Adrenal gland (tissue), 12 donors: ENCODE results near the gene NFATC3. TPM values are rescaled to one million over a fixed set of nuclear protein-coding genes. Genes with fewer than 3 reads are reported as not detected.

Experiments
- DNase-seq, 7 donors: peaks; one replicate each; pipeline ENCODE4 v3.0.0-alpha.2; 2019 to 2020
- H3K27ac ChIP-seq, 5 donors: fragments of 200-600 bp; sonication (generic) in 4 of 5; 1 replicate in 3 of 5; 2 replicates in 2 of 5; pipeline versions ENCODE4 v1.5.1 to v1.8.0; 2016 to 2020; ENCODE audit warnings: mild to moderate bottlenecking in 1 of 5
- H3K27me3 ChIP-seq: fragments of 200-600 bp; 2 replicates; pipeline ENCODE4 v1.8.0; 2021
- H3K36me3 ChIP-seq, 2 donors: fragments of 200-600 bp; replicated peaks in 1 of 2; 1 replicate in 1 of 2; 2 replicates in 1 of 2; pipeline versions ENCODE4 v1.5.1 to v1.8.0; 2018 to 2022
- H3K4me1 ChIP-seq, 2 donors: fragments of 200-600 bp; replicated peaks in 1 of 2; 1 replicate in 1 of 2; 2 replicates in 1 of 2; pipeline versions ENCODE4 v1.5.1 to v1.8.0; 2018 to 2021
- H3K4me3 ChIP-seq, 4 donors: fragments of 200-600 bp; sonication (generic) in 3 of 4; one replicate each; pipeline ENCODE4 v1.5.1; 2016 to 2018
- H3K9me3 ChIP-seq, 3 donors: fragments of 200-600 bp; sonication (generic) in 1 of 3; replicated peaks in 1 of 3; 1 replicate in 2 of 3; 2 replicates in 1 of 3; pipeline versions ENCODE4 v1.5.1 to v1.8.0; 2016 to 2021
- POLR2A ChIP-seq, 2 donors: fragments of 450-650 bp; IDR thresholded peaks; one replicate each; pipeline ENCODE4 v1.6.1; 2017; ENCODE audit warnings: antibody characterized with exemption in 2 of 2, mild to moderate bottlenecking in 2 of 2, moderate library complexity in 1 of 2
- WGBS, 4 donors: extraction: QIAGEN DNeasy Blood & Tissue Kit in 2 of 4; methylation state at CpG; one replicate each; pipeline versions ENCODE4 v1.1.5 to v1.1.7; 2013 to 2017; 5-methylcytosine and 5-hydroxymethylcytosine counted together
- intact Hi-C, 2 donors: fragments of 100-400 bp; cut with DNase I; formaldehyde crosslinking; loops; one replicate each; pipeline versions ENCODE4 v1.14.1 to v1.15.0; 2022 to 2023
- polyA plus RNA-seq, 3 donors: library from polyadenylated mRNA; stranded (reverse); fragments of 200-250 nt in 2 of 3; fragments of 350-450 nt in 1 of 3; fragmentation: Illumina TruSeq in 1 of 3; extraction: RNeasy Lipid Tissue Mini Kit (QIAGEN cat#74804) in 1 of 3; gene quantifications; one replicate each; pipeline ENCODE4 v1.2.3, GENCODE V29; 2013 to 2014
- total RNA-seq, 9 donors: library from RNA; depleted of rRNA in 4 of 9; stranded (reverse); fragments of >200 nt in 4 of 9; fragments of 120-200 nt in 1 of 9; fragmentation: NEBNext Ultra II Directional in 1 of 9; extraction: Animal tissue kit (Norgen Biotek cat#: 25700) in 1 of 9; gene quantifications; one replicate each; pipeline versions ENCODE4 v1.1.0 to v1.2.4, GENCODE V29; 2013 to 2023
- TF ChIP-seq, protein P1 (sequence below), 6 experiments: fragments of 450-650 bp in 4 of 6; fragments of 200-600 bp in 2 of 6; sonication (generic) in 1 of 6; IDR thresholded peaks; 1 replicate in 5 of 6; 2 replicates in 1 of 6; pipeline versions ENCODE4 v1.5.1 to v1.8.0; 2016 to 2021; ENCODE audit warnings: antibody characterized with exemption in 6 of 6, mild to moderate bottlenecking in 2 of 6, moderate library complexity in 1 of 6
- donor health status: healthy with polysubstance abuse.
- donor health status: Bipolar disorder and iron deficiency.
- donor health status: DM: yes; HTN: yes; CAD: no.
- donor health status: DM: no; HTN: no; CAD: no.
- donor health status: DM: no; HTN: no; CAD: no.
- donor health status: DM: yes; HTN: yes; CAD: no.

Gene NFATC3
- total and polyA plus RNA-seq, 12 donors: 6.6 to 81.2 (median 34.3) TPM

DNA sequence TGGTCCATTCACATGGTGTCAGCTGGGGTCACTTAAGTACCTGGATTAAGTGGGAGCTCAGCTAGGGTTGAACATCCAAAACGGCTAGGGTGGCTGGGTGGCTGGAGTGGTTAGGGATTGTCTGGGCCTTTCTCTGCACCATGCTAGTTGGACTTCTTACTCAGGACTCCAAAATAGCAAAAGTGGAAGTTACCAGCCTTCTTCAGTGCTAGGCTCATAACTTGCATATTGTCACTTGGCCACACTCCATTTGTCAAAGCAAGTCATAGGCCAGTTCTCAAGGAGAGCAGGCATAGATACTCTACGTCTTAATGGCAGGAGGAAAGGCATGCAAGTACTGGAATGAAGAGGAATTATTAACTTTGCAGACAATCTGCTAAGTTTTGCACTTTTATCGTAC, 81.1 kb downstream of the NFATC3 start:
- no peak overlapping the region for H3K27ac ChIP-seq
- WGBS, 4 donors: 78 to 96% (median 89%) methylated on average over 3 of the region's 3 CpGs
- H3K4me3 ChIP-seq: no peak overlapping the region
- no peaks in the 10 kb centered on the region for H3K36me3 ChIP-seq
- no peaks in the 10 kb centered on the region for H3K4me1 ChIP-seq
- no peaks in the 10 kb centered on the region for H3K9me3 ChIP-seq
- intact Hi-C loops: no loop called here
- no peaks in the 10 kb centered on the region for H3K27me3 ChIP-seq
- no peak for DNase-seq
- TF ChIP-seq, protein P1, sequence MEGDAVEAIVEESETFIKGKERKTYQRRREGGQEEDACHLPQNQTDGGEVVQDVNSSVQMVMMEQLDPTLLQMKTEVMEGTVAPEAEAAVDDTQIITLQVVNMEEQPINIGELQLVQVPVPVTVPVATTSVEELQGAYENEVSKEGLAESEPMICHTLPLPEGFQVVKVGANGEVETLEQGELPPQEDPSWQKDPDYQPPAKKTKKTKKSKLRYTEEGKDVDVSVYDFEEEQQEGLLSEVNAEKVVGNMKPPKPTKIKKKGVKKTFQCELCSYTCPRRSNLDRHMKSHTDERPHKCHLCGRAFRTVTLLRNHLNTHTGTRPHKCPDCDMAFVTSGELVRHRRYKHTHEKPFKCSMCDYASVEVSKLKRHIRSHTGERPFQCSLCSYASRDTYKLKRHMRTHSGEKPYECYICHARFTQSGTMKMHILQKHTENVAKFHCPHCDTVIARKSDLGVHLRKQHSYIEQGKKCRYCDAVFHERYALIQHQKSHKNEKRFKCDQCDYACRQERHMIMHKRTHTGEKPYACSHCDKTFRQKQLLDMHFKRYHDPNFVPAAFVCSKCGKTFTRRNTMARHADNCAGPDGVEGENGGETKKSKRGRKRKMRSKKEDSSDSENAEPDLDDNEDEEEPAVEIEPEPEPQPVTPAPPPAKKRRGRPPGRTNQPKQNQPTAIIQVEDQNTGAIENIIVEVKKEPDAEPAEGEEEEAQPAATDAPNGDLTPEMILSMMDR (IDR thresholded peaks at IDR 0.05): no peak
- TF ChIP-seq POLR2A (IDR thresholded peaks at IDR 0.05): no peak

DNA sequence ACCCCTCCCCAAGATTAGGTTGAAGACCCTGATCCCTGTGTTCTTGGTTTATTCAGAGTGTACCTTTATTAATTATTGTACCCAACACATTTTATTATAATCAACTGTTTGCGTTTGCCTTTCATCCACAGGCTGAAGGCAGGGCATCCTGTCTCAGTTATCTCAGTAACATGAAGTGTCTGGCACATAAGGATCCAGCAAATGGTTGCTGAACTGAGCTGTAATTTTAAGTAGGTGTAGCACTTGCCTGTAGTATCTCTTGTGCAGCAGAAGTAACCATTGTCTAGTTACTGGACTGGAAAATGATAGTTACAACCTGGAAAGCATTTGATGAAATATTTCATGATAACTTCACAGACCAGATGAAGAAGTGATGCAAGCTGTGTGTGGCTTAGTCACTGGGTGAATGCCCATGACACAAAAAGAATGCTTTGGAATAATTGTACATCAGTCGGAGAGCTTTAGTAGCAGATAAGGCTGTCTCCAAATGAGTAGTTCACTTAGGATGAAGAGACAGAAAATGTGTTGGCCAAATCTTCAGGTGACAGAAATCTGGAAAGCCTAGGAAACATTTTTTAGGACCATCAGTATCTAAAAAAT, 94.1 kb downstream of the NFATC3 start:
- no peaks in the 10 kb centered on the region for H3K9me3 ChIP-seq
- no peak overlapping the region for H3K4me3 ChIP-seq
- no peaks in the 10 kb centered on the region for H3K27me3 ChIP-seq
- TF ChIP-seq POLR2A (IDR thresholded peaks at IDR 0.05): no peak
- TF ChIP-seq, protein P1 (IDR thresholded peaks at IDR 0.05): no peak
- WGBS, 4 donors: 72 to 86% (median 80%) methylated on average over 2 of the region's 2 CpGs
- no peak for DNase-seq
- intact Hi-C loops: no loop called here
- peaks cover 0 to 24% of the 10 kb centered on the region in 2 donors for H3K36me3 ChIP-seq
- no peak overlapping the region for H3K27ac ChIP-seq
- no peaks in the 10 kb centered on the region for H3K4me1 ChIP-seq

DNA sequence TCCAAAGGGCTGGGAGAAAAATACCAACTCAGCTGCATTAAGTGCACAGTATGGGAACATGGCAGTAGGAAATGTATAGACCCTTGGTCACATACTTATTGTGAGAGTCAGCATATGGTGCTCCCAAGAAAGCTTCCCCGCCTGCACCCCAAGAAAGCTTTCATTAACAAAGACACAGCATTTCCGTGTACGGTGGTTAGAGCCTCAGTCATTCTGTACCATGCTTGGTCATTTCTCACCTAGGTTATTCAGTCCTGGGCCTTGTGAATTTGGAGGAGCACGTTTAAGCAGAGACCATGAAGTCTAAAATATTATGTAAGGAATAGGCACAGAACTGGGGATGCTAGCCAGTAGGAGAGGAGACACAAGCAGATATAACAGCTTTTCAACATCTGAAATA, 94.7 kb downstream of the NFATC3 start:
- intact Hi-C loops: no loop called here
- 90 to 93% (median 91%) methylated on average over 4 of the region's 4 CpGs for WGBS, 4 donors
- TF ChIP-seq, protein P1 (IDR thresholded peaks at IDR 0.05): no peak
- no peak for TF ChIP-seq POLR2A (IDR thresholded peaks at IDR 0.05)
- Histone ChIP-seq H3K27ac (no peak overlapping the region), H3K4me1 (no peaks in the 10 kb centered on the region), H3K36me3 (peaks cover 0 to 28% of the 10 kb centered on the region in 2 donors), H3K4me3 (no peak overlapping the region), H3K27me3 (no peaks in the 10 kb centered on the region), H3K9me3 (no peaks in the 10 kb centered on the region)
- DNase-seq: no peak

DNA sequence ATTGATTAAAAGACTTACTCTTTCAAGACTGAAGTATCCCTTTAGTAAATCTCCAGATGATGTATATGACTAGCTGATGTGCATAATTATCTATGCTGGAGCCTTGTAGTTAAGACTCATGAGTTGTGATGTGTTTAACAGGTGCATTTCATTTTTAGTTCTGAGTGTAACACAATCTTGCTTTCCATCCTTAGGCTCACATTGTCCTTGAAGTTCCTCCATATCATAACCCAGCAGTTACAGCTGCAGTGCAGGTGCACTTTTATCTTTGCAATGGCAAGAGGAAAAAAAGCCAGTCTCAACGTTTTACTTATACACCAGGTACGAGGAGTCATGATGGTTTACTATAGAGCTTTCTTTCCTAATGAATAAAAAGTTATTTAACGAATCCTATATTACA, 97.9 kb downstream of the NFATC3 start:
- H3K4me1 ChIP-seq: no peaks in the 10 kb centered on the region
- WGBS, 4 donors: 78 to 85% (median 82%) methylated on average over 3 of the region's 3 CpGs
- TF ChIP-seq POLR2A (IDR thresholded peaks at IDR 0.05): no peak
- TF ChIP-seq, protein P1 (IDR thresholded peaks at IDR 0.05): no peak
- intact Hi-C loops: no loop called here
- H3K27ac ChIP-seq: no peak overlapping the region
- H3K4me3 ChIP-seq: no peak overlapping the region
- DNase-seq: no peak
- H3K36me3 ChIP-seq: peaks cover 0 to 46% of the 10 kb centered on the region in 2 donors
- no peaks in the 10 kb centered on the region for H3K27me3 ChIP-seq
- H3K9me3 ChIP-seq: no peaks in the 10 kb centered on the region
